GM12873 (cell line): ENCODE results near the gene KLHL22.

Experiments
- TF ChIP-seq, protein P1 (sequence below): IDR thresholded peaks from 2 replicates; pipeline ENCODE4 v1.5.1; 2012; ENCODE audit warnings: low read depth, mild to moderate bottlenecking, moderate library complexity, low read length, control low read depth; ENCODE audit not compliant: insufficient read depth; ENCODE audit errors: missing control alignments

The KLHL22 gene

DNA sequence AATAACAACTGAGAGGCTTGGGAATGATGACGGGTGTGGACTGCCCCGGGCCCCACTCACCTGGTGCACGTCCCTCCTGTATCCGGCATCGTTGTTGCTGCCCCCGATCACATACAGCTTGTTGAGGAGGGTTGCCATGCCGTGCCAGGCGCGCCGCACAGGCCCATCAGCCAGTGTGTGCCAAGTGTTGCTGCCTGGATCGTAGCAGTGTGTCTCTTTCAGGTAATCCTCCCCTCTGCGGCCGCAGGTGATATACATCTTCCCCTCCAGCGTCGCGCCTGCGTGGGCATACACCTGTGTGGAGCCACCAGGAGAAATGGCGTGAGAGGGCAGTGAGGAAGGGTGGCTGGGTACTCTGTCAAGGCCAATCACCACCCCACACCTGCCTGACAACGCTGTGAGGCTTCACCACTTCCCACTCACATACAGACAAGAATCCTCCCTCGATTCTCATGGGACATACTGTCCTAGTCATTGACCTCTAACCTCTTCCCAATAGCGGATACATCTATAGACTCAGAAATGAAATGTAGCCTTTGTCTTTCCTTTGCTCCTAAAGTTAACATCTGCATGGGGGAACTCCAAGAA is 49.1 kb downstream of the KLHL22 start:
- TF ChIP-seq, protein P1, sequence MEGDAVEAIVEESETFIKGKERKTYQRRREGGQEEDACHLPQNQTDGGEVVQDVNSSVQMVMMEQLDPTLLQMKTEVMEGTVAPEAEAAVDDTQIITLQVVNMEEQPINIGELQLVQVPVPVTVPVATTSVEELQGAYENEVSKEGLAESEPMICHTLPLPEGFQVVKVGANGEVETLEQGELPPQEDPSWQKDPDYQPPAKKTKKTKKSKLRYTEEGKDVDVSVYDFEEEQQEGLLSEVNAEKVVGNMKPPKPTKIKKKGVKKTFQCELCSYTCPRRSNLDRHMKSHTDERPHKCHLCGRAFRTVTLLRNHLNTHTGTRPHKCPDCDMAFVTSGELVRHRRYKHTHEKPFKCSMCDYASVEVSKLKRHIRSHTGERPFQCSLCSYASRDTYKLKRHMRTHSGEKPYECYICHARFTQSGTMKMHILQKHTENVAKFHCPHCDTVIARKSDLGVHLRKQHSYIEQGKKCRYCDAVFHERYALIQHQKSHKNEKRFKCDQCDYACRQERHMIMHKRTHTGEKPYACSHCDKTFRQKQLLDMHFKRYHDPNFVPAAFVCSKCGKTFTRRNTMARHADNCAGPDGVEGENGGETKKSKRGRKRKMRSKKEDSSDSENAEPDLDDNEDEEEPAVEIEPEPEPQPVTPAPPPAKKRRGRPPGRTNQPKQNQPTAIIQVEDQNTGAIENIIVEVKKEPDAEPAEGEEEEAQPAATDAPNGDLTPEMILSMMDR = no peak

DNA sequence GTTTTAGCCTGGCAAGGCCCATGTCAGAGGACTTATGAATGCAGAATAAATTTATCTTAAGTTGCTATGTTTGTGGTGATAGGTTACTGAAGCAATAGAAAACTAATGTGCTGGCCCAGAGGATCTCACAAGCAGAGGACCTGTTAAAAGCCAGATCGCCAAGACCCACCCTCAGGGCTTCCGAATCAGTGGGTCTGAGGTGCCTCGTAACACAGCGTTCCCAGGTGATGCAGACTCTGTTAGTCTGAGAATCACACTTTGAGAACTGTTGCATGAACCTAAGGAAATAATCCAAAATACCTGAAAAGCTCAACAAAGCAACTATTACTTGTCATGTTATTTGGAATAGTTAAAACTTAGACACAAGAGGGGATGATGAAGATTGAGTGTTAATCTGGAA is 51.3 kb downstream of the KLHL22 start:
- TF ChIP-seq, protein P1 = no peak

DNA sequence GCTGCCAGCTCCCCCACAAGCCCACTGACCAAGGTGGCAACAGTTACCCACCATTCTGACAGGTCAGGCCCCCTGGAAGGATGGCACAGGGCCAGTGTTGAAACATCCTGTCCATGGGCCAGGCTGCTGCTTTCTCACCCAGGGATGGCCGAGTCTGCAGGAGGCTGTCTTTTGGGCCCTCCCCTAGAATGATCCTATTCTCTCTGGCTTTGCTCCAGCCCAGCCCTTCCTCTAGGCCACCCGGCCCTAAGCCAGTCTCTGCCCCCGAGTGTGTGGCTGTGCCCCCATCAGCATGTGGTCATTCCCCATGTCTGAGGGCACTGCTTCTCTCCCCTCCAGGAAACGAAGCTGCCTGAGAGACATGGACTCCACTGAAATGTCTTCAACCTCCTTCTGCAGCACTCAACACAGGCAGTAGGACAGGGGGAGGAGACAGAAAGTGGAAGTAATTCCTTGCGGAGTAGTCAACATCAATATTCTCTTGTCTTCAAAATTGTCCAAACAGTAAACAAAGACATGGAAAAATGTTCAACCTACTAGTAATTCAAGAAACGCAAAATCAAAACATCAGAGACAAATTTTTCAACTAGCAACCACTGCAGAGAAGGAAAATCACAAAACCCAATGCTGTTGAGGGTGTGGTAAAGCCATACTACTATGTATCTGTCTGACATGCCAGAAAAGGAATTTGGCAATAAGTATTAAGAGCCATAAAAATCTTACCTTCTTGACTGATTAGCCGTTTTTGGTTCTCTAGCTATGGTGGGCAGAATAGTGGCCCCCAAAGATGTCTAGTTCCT is 52.9 kb downstream of the KLHL22 start:
- TF ChIP-seq, protein P1 = no peak

DNA sequence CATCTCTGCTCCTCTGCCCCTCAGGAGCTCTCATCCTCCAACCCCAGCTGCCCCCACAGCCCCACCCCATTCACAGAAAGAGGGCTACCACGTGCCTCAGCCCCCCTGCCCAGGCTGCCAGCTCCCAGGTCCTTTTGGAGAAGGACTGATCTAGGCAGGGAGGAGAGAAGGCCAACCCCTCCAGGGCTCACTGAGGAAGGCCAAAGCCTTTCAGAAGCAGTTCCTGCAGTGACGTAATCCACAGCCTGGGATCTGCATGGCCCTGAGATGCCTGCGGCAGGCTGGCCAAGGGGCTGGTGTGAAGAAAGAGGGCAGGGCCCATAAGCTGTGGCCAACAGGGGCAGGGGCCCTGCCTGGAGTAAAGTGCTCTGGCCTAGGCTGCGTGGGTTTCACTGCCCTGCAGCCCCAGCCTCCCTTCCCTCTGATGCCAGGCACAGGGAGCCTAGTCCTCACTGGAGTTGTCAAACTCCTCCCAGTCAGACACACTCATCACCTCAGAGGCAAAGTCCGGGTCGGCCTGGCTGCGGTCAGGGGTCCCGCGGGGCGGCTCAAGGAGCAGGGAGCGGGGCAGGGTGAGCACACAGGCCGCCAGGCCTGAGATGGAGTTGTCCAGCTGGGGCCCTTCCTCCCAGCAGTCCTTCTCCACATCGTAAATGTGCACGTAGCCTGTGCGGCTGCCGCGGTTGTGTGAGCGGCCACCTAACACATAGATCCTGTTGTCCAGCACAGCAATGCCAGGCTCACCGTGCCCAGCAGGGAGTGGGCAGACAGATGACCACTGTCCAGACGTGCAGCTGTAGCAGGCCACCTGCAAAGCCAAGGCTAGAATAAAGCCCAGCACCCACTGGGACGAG is 53.7 kb downstream of the KLHL22 start:
- TF ChIP-seq, protein P1 = no peak

DNA sequence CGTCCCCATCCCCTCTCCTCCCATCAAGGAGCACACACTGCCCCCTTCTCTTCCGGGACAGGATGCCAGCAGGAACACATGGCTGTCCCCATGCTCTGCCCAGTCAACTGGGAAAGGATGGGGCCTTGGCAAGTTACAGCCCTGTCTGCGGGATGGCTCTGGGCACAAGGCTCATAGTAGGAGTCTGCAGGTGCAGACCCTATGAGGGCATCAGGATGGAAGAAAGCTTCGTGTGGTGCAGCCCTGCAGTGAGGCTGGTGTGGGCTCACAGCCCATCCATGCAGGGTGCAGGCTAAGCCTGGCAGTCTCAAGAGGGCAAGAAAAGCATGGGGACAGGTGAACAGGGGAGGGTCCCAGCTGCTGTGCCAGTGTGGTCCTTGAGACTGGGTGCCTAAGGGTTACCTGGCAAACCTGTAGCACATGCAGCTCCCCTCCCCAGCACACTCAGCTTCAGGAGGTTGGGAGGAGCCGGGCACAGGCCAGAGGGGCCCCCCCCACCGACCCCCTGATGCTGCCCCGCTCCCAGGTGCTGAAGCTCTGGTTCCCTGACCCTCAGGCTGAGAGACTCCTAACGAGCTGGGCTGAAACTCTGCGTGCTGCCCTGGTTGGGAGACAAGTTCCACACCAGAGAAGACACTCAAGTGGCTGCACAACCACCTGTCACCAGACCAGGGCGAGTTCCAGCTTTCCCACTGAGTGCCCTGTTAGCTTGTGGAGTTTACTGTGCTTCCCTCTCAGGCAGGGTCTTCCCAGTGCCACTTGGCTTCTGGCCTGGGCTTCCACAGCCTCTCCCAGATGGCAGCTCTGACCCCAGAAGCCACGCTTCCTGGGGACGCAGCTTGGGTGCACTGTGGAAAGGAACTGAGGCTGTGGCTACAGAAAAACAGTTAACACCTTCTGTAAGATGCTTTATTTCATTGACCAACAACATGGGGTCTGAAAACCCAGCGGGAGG is 54.7 kb downstream of the KLHL22 start:
- TF ChIP-seq, protein P1 = no peak

DNA sequence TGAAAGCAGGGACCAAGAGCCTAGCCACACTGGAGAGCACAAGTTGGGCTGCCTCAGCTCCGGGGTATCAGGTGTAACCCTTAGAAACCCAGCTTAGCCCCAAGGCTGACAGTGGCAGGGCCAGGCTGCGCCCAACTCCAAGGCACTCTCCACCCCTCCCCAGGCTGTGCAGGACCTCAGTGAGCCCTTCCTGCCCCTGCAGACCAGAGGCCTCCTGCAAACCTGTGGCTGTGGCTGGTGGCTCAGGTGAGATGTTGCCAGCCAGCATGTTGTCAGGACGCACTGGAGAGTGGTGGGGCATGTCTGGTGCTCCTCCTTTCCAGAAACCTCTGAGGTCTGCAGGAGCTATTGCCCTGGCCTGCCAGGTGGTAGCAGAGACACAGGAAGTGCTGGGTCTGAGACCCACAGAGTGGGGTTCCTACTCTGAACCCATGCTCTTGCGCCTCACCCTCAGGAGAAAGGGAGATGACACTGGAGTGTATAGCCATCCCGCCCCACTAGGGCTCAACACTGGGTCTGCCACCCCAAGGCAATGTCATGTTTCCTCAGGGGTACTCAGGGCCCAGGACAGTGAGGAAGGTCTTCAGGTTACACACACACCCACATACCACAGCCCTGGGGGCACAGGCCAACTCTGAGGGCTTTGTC is 55.5 kb downstream of the KLHL22 start:
- TF ChIP-seq, protein P1 = no peak
